SK-N-SH (cell line): ENCODE data around the gene ZNF185. TPM values are rescaled to one million over a fixed set of nuclear protein-coding genes. Genes with fewer than 3 reads are reported as not detected.

Experiments used
- CTCF ChIA-PET: fragments of 300-600, 350-600 bp; formaldehyde crosslinking; extraction: SDS; loops from one replicate; lab custom pipeline; 2021; lab: Yijun Ruan, JAX
- POLR2A ChIA-PET: fragments of 350-600 bp; sonication (Branson Sonifier 250); formaldehyde crosslinking; extraction: SDS; loops from one replicate; lab custom pipeline; 2020; ENCODE audit warnings: antibody characterized with exemption, inconsistent platforms; lab: Yijun Ruan, JAX
- DNase-seq: peaks from one replicate; pipeline ENCODE4 v3.0.0; 2012
- H2AFZ ChIP-seq: fragments of 200-600 bp; sonication (generic); 2 replicates; pipeline ENCODE4 v1.8.1; 2016; ENCODE audit warnings: antibody characterized with exemption, mild to moderate bottlenecking, low read depth
- H3F3A ChIP-seq: fragments of 200-600 bp; sonication (generic); replicated peaks from 2 replicates; pipeline ENCODE3; 2016; ENCODE audit warnings: antibody characterized with exemption, mild to moderate bottlenecking; ENCODE audit not compliant: insufficient read depth
- H3K27ac ChIP-seq, 2 experiments: fragments of 200-500 bp in 1 of 2; fragments of 200-600 bp in 1 of 2; sonication (Bioruptor generic) in 1 of 2; sonication (generic), shearing (Covaris generic) in 1 of 2; 2 replicates each; pipeline versions ENCODE4 v1.5.1 to v1.6.1; 2014 to 2016; ENCODE audit warnings: low read depth in 2 of 2, inconsistent platforms in 1 of 2, low read length in 1 of 2, mild to moderate bottlenecking in 1 of 2, mixed read lengths in 1 of 2
- H3K27me3 ChIP-seq: fragments of 200-600 bp; sonication (generic), shearing (Covaris generic); 2 replicates; pipeline ENCODE4 v1.6.1; 2016; ENCODE audit warnings: mixed run types; ENCODE audit not compliant: insufficient read depth
- H3K36me3 ChIP-seq, 2 experiments: fragments of 200-500 bp in 1 of 2; fragments of 200-600 bp in 1 of 2; sonication (Bioruptor generic) in 1 of 2; sonication (generic) in 1 of 2; replicated peaks in 1 of 2; 2 replicates each; pipeline versions ENCODE3 to v1.5.1; 2014 to 2016; ENCODE audit warnings: low read length in 1 of 2, mild to moderate bottlenecking in 1 of 2; ENCODE audit not compliant: insufficient read depth in 2 of 2, control insufficient read depth in 1 of 2
- H3K4me1 ChIP-seq, 2 experiments: fragments of 200-500 bp in 1 of 2; fragments of 200-600 bp in 1 of 2; sonication (Bioruptor generic) in 1 of 2; sonication (generic), shearing (Covaris generic) in 1 of 2; 2 replicates each; pipeline versions ENCODE4 v1.5.1 to v1.6.1; 2014 to 2016; ENCODE audit warnings: low read depth in 1 of 2, low read length in 1 of 2, mixed run types in 1 of 2; ENCODE audit not compliant: insufficient read depth in 2 of 2, control insufficient read depth in 1 of 2
- H3K4me2 ChIP-seq: fragments of 200-600 bp; sonication (generic), shearing (Covaris generic); 2 replicates; pipeline ENCODE4 v1.6.1; 2017; ENCODE audit warnings: mixed run types
- H3K4me3 ChIP-seq, 2 experiments: fragments of 200-500 bp in 1 of 2; fragments of 200-600 bp in 1 of 2; sonication (Bioruptor generic) in 1 of 2; sonication (generic), shearing (Covaris generic) in 1 of 2; 2 replicates each; pipeline versions ENCODE4 v1.5.1 to v1.8.1; 2014 to 2016; ENCODE audit warnings: low read depth in 2 of 2, inconsistent platforms in 1 of 2, low read length in 1 of 2, mild to moderate bottlenecking in 1 of 2, mixed read lengths in 1 of 2, moderate library complexity in 1 of 2
- H3K79me2 ChIP-seq: fragments of 200-600 bp; sonication (generic); 2 replicates; pipeline ENCODE4 v1.8.1; 2017; ENCODE audit warnings: mild to moderate bottlenecking; ENCODE audit not compliant: insufficient read depth
- H3K9ac ChIP-seq: fragments of 200-600 bp; sonication (generic); 2 replicates; pipeline ENCODE4 v1.6.1; 2017; ENCODE audit warnings: mixed run types
- H3K9me2 ChIP-seq: fragments of 200-600 bp; sonication (generic); 2 replicates; pipeline ENCODE4 v1.6.1; 2017; ENCODE audit warnings: mixed run types
- H3K9me3 ChIP-seq: fragments of 200-600 bp; sonication (generic); 2 replicates; pipeline ENCODE4 v1.6.1; 2017; ENCODE audit warnings: mixed run types, mild to moderate bottlenecking, moderate library complexity
- H4K20me1 ChIP-seq: fragments of 200-600 bp; sonication (generic); 2 replicates; pipeline ENCODE4 v1.6.1; 2017; ENCODE audit warnings: mild to moderate bottlenecking, mixed run types; ENCODE audit not compliant: insufficient read depth
- GABPA ChIP-seq: IDR thresholded peaks from 2 replicates; pipeline ENCODE4 v1.4.0; 2012; ENCODE audit warnings: low read depth, mild to moderate bottlenecking
- MAX ChIP-seq: IDR thresholded peaks from 2 replicates; pipeline ENCODE4 v1.4.0; 2012; ENCODE audit warnings: low read depth
- MEF2A ChIP-seq: IDR thresholded peaks from 2 replicates; pipeline ENCODE4 v1.4.0; 2012; ENCODE audit warnings: low read depth, borderline replicate concordance
- NFIC ChIP-seq: IDR thresholded peaks from 2 replicates; pipeline ENCODE4 v1.4.0; 2012; ENCODE audit warnings: borderline replicate concordance
- POLR2AphosphoS5 ChIP-seq: IDR thresholded peaks from 2 replicates; pipeline ENCODE4 v1.6.1; 2012; ENCODE audit warnings: low read depth, low read length
- RCOR1 ChIP-seq: fragments of 150-350 bp; IDR thresholded peaks from 2 replicates; pipeline ENCODE4 v1.6.1; 2017; ENCODE audit warnings: antibody characterized with exemption, low read length
- RFX5 ChIP-seq: IDR thresholded peaks from 2 replicates; pipeline ENCODE4 v1.6.1; 2012; ENCODE audit warnings: mild to moderate bottlenecking, improper control_type of control experiment, low read length
- TCF12 ChIP-seq: IDR thresholded peaks from 2 replicates; pipeline ENCODE4 v1.4.0; 2012
- TEAD4 ChIP-seq: IDR thresholded peaks from 2 replicates; pipeline ENCODE4 v1.4.0; 2012; ENCODE audit warnings: mild to moderate bottlenecking, borderline replicate concordance; ENCODE audit not compliant: insufficient read depth
- USF1 ChIP-seq: IDR thresholded peaks from 2 replicates; pipeline ENCODE4 v1.4.0; 2012; ENCODE audit warnings: low read depth, borderline replicate concordance
- WGBS: methylation state at CpG from one replicate; pipeline ENCODE4 v1.1.6; 2017; ENCODE audit warnings: low lambda C conversion rate; 5-methylcytosine and 5-hydroxymethylcytosine counted together
- polyA plus RNA-seq, 3 experiments: library from polyadenylated mRNA; depleted of rRNA; stranded (reverse); fragments of >200 nt; gene quantifications; 2 replicates each; pipeline ENCODE4 v1.2.3, GENCODE V29; 2012

The ZNF185 gene
- polyA plus RNA-seq, 1 of the 3 experiments (the other 2 are of a cell fraction) = 10.3 TPM

- H3F3A ChIP-seq = peaks cover 2% of the 10 kb centered on the region
- DNase-seq = no peak
- peaks cover 0 to 7% of the 10 kb centered on the region in 2 experiments; a peak in 1 of 4 replicates for H3K4me1 ChIP-seq
- no peaks in the 10 kb centered on the region for H3K9me2 ChIP-seq
- 57% methylated on average over 1 of the region's 1 CpG for WGBS
- H3K27ac ChIP-seq = no peak overlapping the region
- H3K36me3 ChIP-seq = no peaks in the 10 kb centered on the region
- POLR2A ChIA-PET = no interaction called here
- H3K9ac ChIP-seq = no peak overlapping the region
- H3K27me3 ChIP-seq = no peaks in the 10 kb centered on the region; the same call in 1 of the 2 replicates
- no peak overlapping the region for H3K4me2 ChIP-seq
- CTCF ChIA-PET = interaction anchor here (0.7 to 2.8 kb wide), 4 partner anchors 8 to 89 kb away, joined by 3 to 17 read pairs (median 4); no protein-coding TSS in a partner anchor
- no peak overlapping the region for H2AFZ ChIP-seq
- H3K4me3 ChIP-seq = no peak overlapping the region
- H4K20me1 ChIP-seq = no peaks in the 10 kb centered on the region
- H3K9me3 ChIP-seq = no peaks in the 10 kb centered on the region
- TF ChIP-seq NFIC (no peak), RFX5 (no peak), MAX (no peak)
- H3K79me2 ChIP-seq = no peaks in the 10 kb centered on the region
Observed at GRCh38 chrX:152943826-152944225, 46.0 kb downstream of the ZNF185 start.

- CTCF ChIA-PET = interaction anchor here (1.3 to 1.4 kb wide), 2 partner anchors 22 to 88 kb away, joined by 3 to 4 read pairs; no protein-coding TSS in a partner anchor
- Histone ChIP-seq H3K4me1 (peaks cover 0 to 7% of the 10 kb centered on the region in 2 experiments; a peak in 1 of 4 replicates), H3K4me2 (no peak overlapping the region), H3F3A (peaks cover 3% of the 10 kb centered on the region), H3K79me2 (no peaks in the 10 kb centered on the region), H3K36me3 (no peaks in the 10 kb centered on the region), H3K27me3 (no peaks in the 10 kb centered on the region; the same call in 1 of the 2 replicates), H3K9ac (no peak overlapping the region), H3K4me3 (no peak overlapping the region), H3K9me2 (no peaks in the 10 kb centered on the region), H3K27ac (no peak overlapping the region), H3K9me3 (no peaks in the 10 kb centered on the region), H2AFZ (no peak overlapping the region), H4K20me1 (no peaks in the 10 kb centered on the region)
- WGBS = 54% methylated on average over 6 of the region's 11 CpGs
- TF ChIP-seq TEAD4 = no peak
- no peak for TF ChIP-seq MAX
- no peak for TF ChIP-seq USF1
- no peak for TF ChIP-seq POLR2AphosphoS5
- no peak for TF ChIP-seq MEF2A
- no peak for TF ChIP-seq TCF12
- TF ChIP-seq RCOR1 = no peak
- no peak for TF ChIP-seq GABPA
- POLR2A ChIA-PET = no interaction called here
- DNase-seq = no peak
Observed at GRCh38 chrX:152945021-152945979, 47.4 kb downstream of the ZNF185 start.
